Neuronal stem cell (in vitro differentiated cells): ENCODE measurements around the gene NSF.
A peak's percentile ranks its signal among the peaks of the same experiment; 100 is the strongest.
"Not testable (repeated sequence)": the region's sequence is repeated elsewhere in the genome, so short reads cannot be mapped to it uniquely, and the experiment has no call there.

Source experiments
- DNase-seq: peaks from one replicate; pipeline ENCODE4 v3.0.0-alpha.2; 2013; ENCODE audit warnings: low spot score
- H2AFZ ChIP-seq: one replicate; pipeline ENCODE4 v1.6.1; 2013; ENCODE audit warnings: mild to moderate bottlenecking, low read length, inconsistent platforms
- H2AK5ac ChIP-seq: 2 replicates; pipeline ENCODE4 v1.6.1; 2013; ENCODE audit warnings: low read depth, mild to moderate bottlenecking, inconsistent platforms, low read length, moderate library complexity, mixed read lengths
- H2BK120ac ChIP-seq: 2 replicates; pipeline ENCODE4 v1.6.1; 2013; ENCODE audit warnings: low read depth, mild to moderate bottlenecking, inconsistent platforms, low read length, moderate library complexity, mixed read lengths
- H2BK12ac ChIP-seq: one replicate; pipeline ENCODE4 v1.6.1; 2013; ENCODE audit warnings: low read length, inconsistent platforms
- H2BK15ac ChIP-seq: 2 replicates; pipeline ENCODE4 v1.6.1; 2013; ENCODE audit warnings: mild to moderate bottlenecking, low read length, inconsistent platforms, mixed read lengths
- H2BK5ac ChIP-seq: one replicate; pipeline ENCODE4 v1.6.1; 2013; ENCODE audit warnings: inconsistent platforms, mild to moderate bottlenecking, low read length, moderate library complexity
- H3K14ac ChIP-seq: one replicate; pipeline ENCODE4 v1.6.1; 2013; ENCODE audit warnings: low read length, inconsistent platforms
- H3K18ac ChIP-seq: 2 replicates; pipeline ENCODE4 v1.6.1; 2013; ENCODE audit warnings: low read length, inconsistent platforms
- H3K23ac ChIP-seq: 2 replicates; pipeline ENCODE4 v1.6.1; 2013; ENCODE audit warnings: low read depth, mild to moderate bottlenecking, mixed read lengths, low read length, inconsistent platforms; ENCODE audit not compliant: poor library complexity
- H3K27ac ChIP-seq: replicated peaks from 3 replicates; pipeline ENCODE4 v1.5.1; 2013; ENCODE audit warnings: low read length, inconsistent platforms
- H3K27me3 ChIP-seq, 3 experiments: 2 replicates each; pipeline ENCODE4 v1.6.1; 2013; ENCODE audit warnings: low read length in 3 of 3, mild to moderate bottlenecking in 2 of 3, inconsistent platforms in 1 of 3, low read depth in 1 of 3, mixed read lengths in 1 of 3, moderate library complexity in 1 of 3; ENCODE audit not compliant: control insufficient read depth in 3 of 3, insufficient read depth in 3 of 3
- H3K36me3 ChIP-seq, 2 donors: replicated peaks in 1 of 2; 2 replicates each; pipeline ENCODE4 v1.6.1; 2013; ENCODE audit warnings: low read length in 2 of 2; ENCODE audit not compliant: control insufficient read depth in 2 of 2, insufficient read depth in 2 of 2
- H3K4ac ChIP-seq: 2 replicates; pipeline ENCODE4 v1.6.1; 2013; ENCODE audit warnings: inconsistent platforms, mild to moderate bottlenecking, low read length, moderate library complexity
- H3K4me1 ChIP-seq, 2 donors: 1 replicate in 1 of 2; 2 replicates in 1 of 2; pipeline ENCODE4 v1.6.1; 2013; ENCODE audit warnings: low read length in 2 of 2, low read depth in 1 of 2; ENCODE audit not compliant: control insufficient read depth in 2 of 2, insufficient read depth in 1 of 2
- H3K4me2 ChIP-seq: one replicate; pipeline ENCODE4 v1.6.1; 2013; ENCODE audit warnings: mild to moderate bottlenecking, low read length, inconsistent platforms; ENCODE audit not compliant: insufficient read depth, poor library complexity, severe bottlenecking
- H3K4me3 ChIP-seq, 2 donors: 2 replicates each; pipeline ENCODE4 v1.5.1; 2013; ENCODE audit warnings: low read length in 2 of 2, mild to moderate bottlenecking in 2 of 2, inconsistent platforms in 1 of 2, moderate library complexity in 1 of 2
- H3K79me1 ChIP-seq: one replicate; pipeline ENCODE4 v1.6.1; 2013; ENCODE audit warnings: low read depth, mild to moderate bottlenecking, inconsistent platforms, low read length, moderate library complexity
- H3K9ac ChIP-seq: one replicate; pipeline ENCODE4 v1.6.1; 2013; ENCODE audit warnings: mild to moderate bottlenecking, low read depth, low read length, inconsistent platforms; ENCODE audit not compliant: poor library complexity
- H3K9me3 ChIP-seq, 2 donors: replicated peaks in 1 of 2; 2 replicates each; pipeline versions ENCODE3 to v1.6.1; 2013; ENCODE audit warnings: low read length in 2 of 2, mild to moderate bottlenecking in 2 of 2, inconsistent platforms in 1 of 2, low read depth in 1 of 2, mixed read lengths in 1 of 2, moderate library complexity in 1 of 2; ENCODE audit not compliant: control insufficient read depth in 2 of 2, insufficient read depth in 1 of 2
- H4K8ac ChIP-seq: one replicate; pipeline ENCODE4 v1.6.1; 2013; ENCODE audit warnings: low read depth, mild to moderate bottlenecking, inconsistent platforms, low read length, moderate library complexity
- H4K91ac ChIP-seq: one replicate; pipeline ENCODE4 v1.6.1; 2013; ENCODE audit warnings: low read length, low read depth, mild to moderate bottlenecking, inconsistent platforms; ENCODE audit not compliant: poor library complexity
- WGBS, 2 donors: extraction: QIAGEN DNeasy Blood & Tissue Kit; methylation state at CpG; one replicate each; pipeline ENCODE4 v1.1.7; 2013; ENCODE audit warnings: missing lambda C conversion rate in 2 of 2, mixed read lengths in 1 of 2; ENCODE audit not compliant: insufficient read length in 2 of 2, insufficient replicate concordance in 1 of 2; ENCODE audit errors: extremely low coverage in 2 of 2; 5-methylcytosine and 5-hydroxymethylcytosine counted together

NSF gene

GRCh38 chr17:46580082-46580481 is 10.4 kb upstream of the NSF start:
- H3K4me2 ChIP-seq, H3K27me3 ChIP-seq, H3K4me3 ChIP-seq, H3K36me3 ChIP-seq, H2BK120ac ChIP-seq, H3K9me3 ChIP-seq, H4K8ac ChIP-seq, H3K27ac ChIP-seq, H3K18ac ChIP-seq, H3K14ac ChIP-seq, H3K4ac ChIP-seq, H3K23ac ChIP-seq, H3K79me1 ChIP-seq, H3K4me1 ChIP-seq, DNase-seq, H2BK15ac ChIP-seq, H4K91ac ChIP-seq, H2BK5ac ChIP-seq, H2BK12ac ChIP-seq, H2AK5ac ChIP-seq, H3K9ac ChIP-seq: not testable (repeated sequence)
- no CpG with 5 or more reads among the region's 18 CpGs for WGBS, 2 donors
- peak overlapping the region; percentile 73 for H2AFZ ChIP-seq

- H2AK5ac ChIP-seq, H3K4me1 ChIP-seq, H3K4ac ChIP-seq, H2AFZ ChIP-seq, H3K36me3 ChIP-seq, H3K27ac ChIP-seq, H3K9me3 ChIP-seq, DNase-seq, H2BK5ac ChIP-seq, H4K8ac ChIP-seq, H3K79me1 ChIP-seq, H2BK15ac ChIP-seq, H3K23ac ChIP-seq, H2BK120ac ChIP-seq, H3K18ac ChIP-seq, H3K4me3 ChIP-seq, H3K4me2 ChIP-seq, H3K9ac ChIP-seq, H4K91ac ChIP-seq, H3K14ac ChIP-seq, H3K27me3 ChIP-seq, H2BK12ac ChIP-seq: not testable (repeated sequence)
- no CpG with 5 or more reads among the region's 3 CpGs for WGBS, 2 donors
Observed at GRCh38 chr17:46585444-46585843, 5.0 kb upstream of the NSF start.

GRCh38 chr17:46591332-46591731 is 863 bp downstream of the NSF start:
- not testable (repeated sequence) for H3K18ac ChIP-seq

GRCh38 chr17:46598344-46598931 is 8.0 kb downstream of the NSF start:
- H4K8ac ChIP-seq, H2AK5ac ChIP-seq, H3K18ac ChIP-seq, H3K4me2 ChIP-seq, H3K4ac ChIP-seq, H3K4me3 ChIP-seq, H3K9ac ChIP-seq, H3K23ac ChIP-seq, H3K27me3 ChIP-seq, H3K27ac ChIP-seq, H2AFZ ChIP-seq, H2BK5ac ChIP-seq, H3K9me3 ChIP-seq, H2BK120ac ChIP-seq, H3K36me3 ChIP-seq, H3K14ac ChIP-seq, H2BK12ac ChIP-seq, H3K79me1 ChIP-seq, DNase-seq, H4K91ac ChIP-seq, H2BK15ac ChIP-seq, H3K4me1 ChIP-seq: not testable (repeated sequence)
- WGBS, 2 donors = no CpG with 5 or more reads among the region's 3 CpGs

More at GRCh38 chr17:46591332-46591731, 863 bp downstream of the NSF start:
- not testable (repeated sequence) for H3K27ac ChIP-seq, H3K4me1 ChIP-seq, H2BK120ac ChIP-seq, H3K23ac ChIP-seq, H3K4me2 ChIP-seq, H3K79me1 ChIP-seq, H3K4me3 ChIP-seq, H3K9ac ChIP-seq, H3K9me3 ChIP-seq, H4K91ac ChIP-seq, H3K4ac ChIP-seq, H3K36me3 ChIP-seq, H3K27me3 ChIP-seq, H2BK15ac ChIP-seq, H4K8ac ChIP-seq, H2AFZ ChIP-seq, H2BK12ac ChIP-seq, H2AK5ac ChIP-seq, DNase-seq, H3K14ac ChIP-seq, H2BK5ac ChIP-seq
- WGBS, 2 donors = no CpG with 5 or more reads among the region's 7 CpGs
